ENCODE data around the gene EHBP1L1.
"Not testable (repeated sequence)": the region's sequence is repeated elsewhere in the genome, so short reads cannot be mapped to it uniquely, and the experiment has no call there.

The EHBP1L1 gene

GRCh38 chr11:65562788-65563187 lies 13.1 kb upstream of the EHBP1L1 start:
- FAIRE-seq, result no peak

- FAIRE-seq, result no peak
Observed at GRCh38 chr11:65563601-65564000, 12.3 kb upstream of the EHBP1L1 start.

GRCh38 chr11:65564879-65565559 lies 10.8 kb upstream of the EHBP1L1 start:
- not testable (repeated sequence) for FAIRE-seq

- no peak for FAIRE-seq
Observed at GRCh38 chr11:65565624-65566453, 10.0 kb upstream of the EHBP1L1 start.

- no peak for FAIRE-seq
Observed at GRCh38 chr11:65569164-65569972, 6.5 kb upstream of the EHBP1L1 start.

- peak; percentile 67 for FAIRE-seq
Observed at GRCh38 chr11:65569973-65570918, 5.6 kb upstream of the EHBP1L1 start, which contains the start of gene ZNRD2. Gene ZNRD2 (plus strand): TSS chr11:65570477. CDS start chr11:65570492, 15 bp downstream.

GRCh38 chr11:65571420-65571819 lies 4.4 kb upstream of the EHBP1L1 start:
- no peak for FAIRE-seq

GRCh38 chr11:65571940-65572339 lies 3.9 kb upstream of the EHBP1L1 start:
- FAIRE-seq, result no peak

- no peak for FAIRE-seq
Observed at GRCh38 chr11:65572356-65573051, 3.3 kb upstream of the EHBP1L1 start, which contains the start of gene FAM89B. Gene FAM89B (plus strand): TSS chr11:65572538. CDS start chr11:65572670, 132 bp downstream.

GRCh38 chr11:65573391-65574079 lies 2.3 kb upstream of the EHBP1L1 start:
- FAIRE-seq, result no peak

- no peak for FAIRE-seq
Observed at GRCh38 chr11:65574109-65574810, 1.6 kb upstream of the EHBP1L1 start.

- FAIRE-seq, result no peak
Observed at GRCh38 chr11:65574811-65575567, 864 bp upstream of the EHBP1L1 start.

GRCh38 chr11:65576232-65576866 lies 496 bp downstream of the EHBP1L1 start:
- FAIRE-seq, result no peak

- FAIRE-seq, result no peak
Observed at GRCh38 chr11:65576867-65577755, 1.3 kb downstream of the EHBP1L1 start.

GRCh38 chr11:65577756-65578109 lies 1.9 kb downstream of the EHBP1L1 start:
- FAIRE-seq, result no peak

- no peak for FAIRE-seq
Observed at GRCh38 chr11:65578134-65578533, 2.3 kb downstream of the EHBP1L1 start.

- no peak for FAIRE-seq
Observed at GRCh38 chr11:65578667-65579066, 2.8 kb downstream of the EHBP1L1 start.

GRCh38 chr11:65579291-65579690 lies 3.4 kb downstream of the EHBP1L1 start:
- no peak for FAIRE-seq
